Activated T-helper 1 cell treated with Interleukin-2 at 50 U/mL for 16 hours (primary cell): Measurements from ENCODE around the gene ZNF561.
"Not testable (repeated sequence)": the region's sequence is repeated elsewhere in the genome, so short reads cannot be mapped to it uniquely, and the experiment has no call there.

ENCODE experiments used
- DNase-seq: peaks from one replicate; pipeline ENCODE4 v3.0.0-alpha.2; 2020; ENCODE audit warnings: low read depth

ZNF561 gene

DNA sequence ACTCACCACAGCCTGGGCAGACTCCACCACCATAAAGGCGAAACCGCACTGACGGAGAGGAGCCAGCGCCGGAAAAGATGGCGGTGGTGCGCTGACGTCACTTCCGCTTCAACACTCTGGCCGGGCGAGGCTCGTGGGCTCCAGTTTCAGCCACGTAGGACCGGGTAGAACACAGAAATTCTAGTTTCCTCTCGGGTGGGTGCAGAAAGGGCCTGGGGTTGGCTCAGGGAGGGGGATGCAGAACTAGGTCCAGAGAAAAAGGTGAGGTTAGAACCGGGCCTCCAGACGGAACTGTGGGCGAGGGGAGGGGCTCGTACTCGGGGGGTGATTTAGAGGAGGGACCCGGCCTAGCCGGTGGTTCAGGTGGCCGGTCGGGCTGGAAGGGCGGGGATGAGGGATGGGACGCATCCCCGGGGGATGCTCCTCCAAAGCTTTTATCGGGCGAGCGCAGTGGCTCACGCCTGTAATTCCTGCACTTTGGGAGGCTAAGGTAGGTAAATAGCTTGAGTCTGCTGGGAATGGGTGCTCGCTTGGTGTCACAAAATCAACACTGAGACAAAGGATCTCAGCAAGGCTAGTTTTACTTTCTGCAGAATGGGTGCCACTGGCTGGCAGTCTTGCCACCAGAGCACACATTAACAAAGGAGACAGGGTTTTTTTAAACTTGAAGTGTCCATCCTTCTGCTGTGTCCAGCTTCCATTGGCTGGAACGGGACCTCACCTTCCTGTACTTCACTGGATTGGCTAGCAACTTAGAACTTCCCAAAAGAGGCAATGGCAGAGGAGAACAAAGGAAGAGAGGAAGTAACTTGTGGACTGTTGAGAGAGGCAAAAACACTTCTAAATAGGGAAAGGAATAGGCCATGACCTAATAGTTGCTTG is at the start of gene ZNF561:
Gene ZNF561, minus strand, starts transcription at position 77 of the 882 bp plus-strand sequence. CDS start 1,776 bp downstream, outside the sequence.
- DNase-seq = peak; percentile 78

DNA sequence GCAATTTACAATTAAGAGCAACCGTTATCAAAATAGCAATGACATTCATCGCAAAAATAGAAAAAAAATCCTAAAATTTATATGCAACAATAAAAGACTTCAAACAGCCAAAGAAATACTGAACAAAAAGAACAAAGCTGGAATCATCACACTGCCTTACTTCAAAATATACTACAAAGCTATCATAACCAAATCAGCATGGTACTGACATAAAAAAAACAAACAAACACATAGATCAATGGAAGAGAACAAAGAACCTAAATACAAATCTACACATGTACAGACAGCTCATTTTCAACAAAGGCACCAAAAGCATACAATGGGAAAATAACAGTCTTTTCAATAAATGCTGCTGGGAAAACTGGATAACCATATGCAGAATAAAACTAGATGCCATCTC is 47.5 kb upstream of the ZNF561 start:
- no peak for DNase-seq

DNA sequence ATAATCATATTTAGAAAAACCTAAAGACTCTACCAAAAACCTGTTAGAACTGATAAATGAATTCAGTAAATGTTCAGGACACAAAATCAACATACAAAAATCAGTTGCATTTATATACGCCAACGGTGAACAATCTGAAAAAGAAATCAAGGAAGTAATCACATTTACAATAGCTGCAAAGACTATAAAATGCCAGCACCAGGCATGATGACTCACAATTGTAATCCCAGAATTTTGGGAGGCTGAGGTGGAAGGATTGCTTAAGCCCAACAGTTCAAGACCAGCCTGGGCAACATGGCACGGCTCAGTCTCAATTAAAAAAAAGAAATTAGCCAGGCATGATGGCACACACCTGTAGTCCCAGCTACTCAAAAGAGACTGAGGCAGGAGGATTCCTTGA is 46.9 kb upstream of the ZNF561 start:
- DNase-seq = no peak

DNA sequence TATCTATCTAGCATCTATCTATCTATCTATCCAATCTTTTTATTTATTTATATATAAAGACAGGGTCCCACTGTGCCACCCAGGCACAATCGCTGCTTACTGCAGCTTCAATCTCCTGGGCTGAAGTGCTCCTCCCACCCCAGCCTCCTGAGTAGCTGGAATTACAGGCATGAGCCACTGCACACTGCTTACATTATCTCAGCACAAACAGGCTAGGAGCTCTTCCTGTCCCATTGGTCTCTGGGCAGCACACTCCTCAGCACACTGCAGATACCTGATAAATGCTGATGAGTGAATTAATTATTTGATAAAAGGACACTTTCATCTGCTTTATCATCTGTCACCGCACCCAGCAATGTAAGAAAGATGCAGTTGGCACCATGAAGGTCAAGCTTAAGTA is 37.7 kb upstream of the ZNF561 start:
- no peak for DNase-seq

DNA sequence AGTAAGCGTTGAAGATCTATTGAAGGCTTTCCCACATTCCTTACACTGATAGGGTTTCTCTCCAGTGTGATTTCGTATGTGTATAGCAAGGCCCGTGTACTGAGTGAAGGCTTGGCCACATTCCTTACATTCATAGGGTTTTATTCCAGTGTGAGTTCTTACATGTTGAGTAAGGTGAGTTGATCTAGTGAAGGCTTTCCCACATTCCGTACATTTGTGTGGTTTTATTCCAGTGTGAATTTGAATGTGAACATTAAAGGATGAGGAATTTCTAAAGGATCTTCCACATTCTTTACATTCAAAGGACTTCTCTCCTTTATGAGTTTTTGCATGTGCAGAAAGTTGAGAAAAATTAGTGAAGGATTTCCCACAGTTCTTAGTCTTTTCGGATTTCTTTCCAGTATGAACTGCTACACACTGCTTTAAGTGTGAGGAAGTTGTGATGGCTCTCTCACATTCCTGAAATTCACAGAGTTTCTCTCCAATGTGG is 32.1 kb upstream of the ZNF561 start:
- not testable (repeated sequence) for DNase-seq

GRCh38 chr19:9651464-9651863 is 30.4 kb upstream of the ZNF561 start:
- DNase-seq = not testable (repeated sequence)

DNA sequence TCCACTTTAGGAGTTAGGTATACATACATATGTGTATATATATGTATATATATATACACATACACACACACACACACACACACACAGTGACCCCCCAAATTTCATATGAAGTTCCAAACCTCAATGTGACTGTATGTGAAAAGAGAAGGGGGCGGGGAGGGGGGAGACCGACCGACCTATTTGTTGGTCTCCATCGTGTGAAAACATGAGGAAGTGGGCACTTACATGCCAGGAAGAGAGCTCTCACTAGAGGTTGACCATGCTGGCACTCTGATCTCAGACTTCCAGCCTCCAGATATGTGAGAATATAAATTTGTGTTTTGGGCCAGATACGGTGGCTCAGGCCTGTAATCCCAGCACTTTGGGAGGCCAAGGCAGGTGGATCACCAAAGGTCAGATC is 29.3 kb upstream of the ZNF561 start:
- no peak for DNase-seq

DNA sequence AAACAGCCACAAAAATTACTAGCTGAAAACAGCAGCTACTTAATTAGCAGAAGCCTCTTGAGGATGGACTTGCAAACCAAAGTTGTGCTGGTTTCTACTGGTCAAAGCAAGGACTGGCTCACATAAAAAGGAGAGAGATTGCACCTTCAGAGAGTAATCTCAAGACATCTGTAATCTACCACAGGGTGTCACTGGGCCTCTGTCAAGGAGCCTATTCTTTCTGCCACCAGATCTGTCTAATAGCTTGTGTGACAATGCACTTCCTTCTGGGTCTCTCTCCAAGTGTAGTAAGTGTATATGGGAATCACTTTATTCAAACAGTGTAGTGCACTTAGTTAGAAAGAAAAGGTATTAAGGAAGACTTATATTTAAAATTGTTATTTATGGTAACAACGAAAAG is 24.4 kb upstream of the ZNF561 start:
- DNase-seq = no peak

GRCh38 chr19:9644472-9644871 is 23.4 kb upstream of the ZNF561 start:
- DNase-seq = no peak

DNA sequence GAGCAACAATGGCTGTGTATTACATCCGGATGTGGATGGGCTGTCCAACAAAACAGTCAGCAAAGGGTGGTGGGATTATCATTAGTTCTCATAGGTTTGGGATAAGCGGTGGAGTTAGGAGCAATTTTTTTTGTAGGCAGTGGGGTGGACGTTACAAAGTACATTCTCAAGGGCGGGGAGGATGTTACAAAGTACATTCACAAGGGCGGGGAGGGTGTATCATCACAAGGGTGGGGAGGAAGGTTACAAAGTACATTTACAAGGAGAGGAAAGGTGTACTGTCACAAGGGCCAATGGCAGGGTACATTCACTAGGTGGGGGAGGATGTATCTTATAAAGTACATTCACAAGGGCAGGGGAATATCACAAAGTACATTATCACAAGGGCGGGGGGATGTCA is 20.8 kb upstream of the ZNF561 start:
- DNase-seq = no peak

DNA sequence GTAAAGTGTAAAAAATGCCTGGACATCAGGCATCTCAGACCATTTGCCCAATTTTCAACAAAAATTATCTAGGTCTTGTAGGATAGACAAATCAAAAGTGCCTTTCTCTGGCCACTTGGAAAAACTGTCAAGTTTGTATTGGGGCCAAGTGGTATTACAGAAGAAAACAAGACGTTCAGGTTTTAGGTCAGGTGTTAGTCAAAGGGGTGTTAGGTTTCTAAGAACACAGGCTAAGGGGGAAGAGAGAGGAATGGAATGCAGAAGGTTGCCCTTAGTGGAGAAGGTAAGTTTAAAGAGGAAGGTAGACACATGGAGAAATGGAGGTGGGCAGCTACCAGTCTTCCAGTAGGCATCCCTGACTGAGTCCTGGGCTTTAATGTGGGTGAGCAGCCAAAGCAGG is 19.9 kb upstream of the ZNF561 start:
- DNase-seq = no peak

GRCh38 chr19:9636018-9636417 is 15.0 kb upstream of the ZNF561 start:
- DNase-seq = no peak

- no peak for DNase-seq
Measured at GRCh38 chr19:9627856-9628255, 6.8 kb upstream of the ZNF561 start.

DNA sequence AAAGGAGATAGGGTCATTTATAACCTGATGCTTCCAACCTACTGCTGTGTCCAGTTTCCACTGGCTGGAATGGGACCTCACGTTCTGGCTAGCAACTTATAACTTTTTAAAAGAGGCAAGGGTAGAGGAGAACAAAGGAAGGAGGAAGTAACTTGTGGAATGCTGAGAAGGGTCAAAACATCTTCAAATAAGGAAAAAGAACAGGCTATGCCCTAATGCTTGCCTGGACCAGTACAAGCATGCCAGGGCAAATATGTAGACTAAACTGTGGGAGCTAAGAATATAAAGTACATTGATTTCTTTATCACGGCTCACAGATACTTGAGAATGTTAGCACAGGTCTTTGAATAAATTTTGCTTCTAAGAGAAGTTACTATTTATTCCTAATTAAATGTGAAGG is 1.5 kb upstream of the ZNF561 start:
- DNase-seq = no peak

GRCh38 chr19:9620842-9621155 is 233 bp downstream of the ZNF561 start:
- no peak for DNase-seq

GRCh38 chr19:9615844-9616243 is 5.2 kb downstream of the ZNF561 start:
- no peak for DNase-seq

DNA sequence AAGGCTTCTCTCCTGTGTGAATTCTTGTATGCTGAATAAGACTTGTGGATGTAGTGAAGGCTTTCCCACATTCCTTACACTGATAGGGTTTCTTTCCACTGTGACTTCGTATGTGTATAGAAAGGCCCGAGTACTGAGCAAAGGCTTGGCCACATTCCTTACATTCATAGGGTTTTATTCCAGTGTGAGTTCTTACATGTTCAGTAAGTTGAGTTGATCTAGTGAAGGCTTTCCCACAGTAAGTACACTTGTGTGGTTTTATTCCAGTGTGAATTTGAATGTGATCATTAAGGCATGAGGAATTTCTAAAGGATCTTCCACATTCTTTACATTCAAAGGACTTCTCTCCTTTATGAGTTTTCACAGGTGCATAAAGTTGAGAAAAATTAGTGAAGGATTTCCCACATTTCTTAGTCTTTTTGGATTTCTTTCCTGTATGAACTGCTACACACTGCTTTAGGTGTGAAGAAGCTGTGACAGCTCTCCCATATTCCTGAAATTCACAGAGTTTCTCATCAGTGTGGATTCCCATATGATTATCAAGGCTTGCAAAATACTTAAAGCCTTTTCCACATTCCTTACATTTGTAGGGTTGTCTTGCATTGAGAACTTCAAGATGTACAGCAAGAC is 10.4 kb downstream of the ZNF561 start:
- DNase-seq = no peak

- DNase-seq = no peak
Measured at GRCh38 chr19:9608912-9609311, 12.1 kb downstream of the ZNF561 start.

DNA sequence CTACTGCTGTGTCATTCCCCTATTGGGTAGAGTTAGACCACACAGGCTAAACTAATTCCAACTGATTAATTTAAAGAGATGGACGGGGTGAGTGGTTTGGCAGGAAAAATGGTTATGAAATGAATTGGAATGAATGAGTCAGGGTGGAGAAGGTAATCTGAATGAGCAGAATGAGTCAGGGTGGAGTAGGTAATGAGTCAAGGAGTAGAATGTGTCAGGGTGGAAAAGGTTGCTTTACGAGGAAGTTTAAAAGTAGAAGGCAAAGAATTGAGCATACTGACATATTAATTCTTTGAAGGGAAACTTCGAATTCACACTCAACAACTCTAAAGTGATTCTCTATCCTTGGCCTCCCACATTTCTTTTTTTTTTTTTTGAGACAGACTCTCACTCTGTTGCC is 24.0 kb downstream of the ZNF561 start:
- DNase-seq = no peak

- peak; percentile 50 for DNase-seq
Measured at GRCh38 chr19:9586764-9587163, 34.3 kb downstream of the ZNF561 start.

GRCh38 chr19:9584073-9584833 is 36.8 kb downstream of the ZNF561 start, which contains the start of gene ZNF121:
TSS of gene ZNF121 (minus strand) at chr19:9584504. CDS start at chr19:9568097, 16,407 bp downstream.
- DNase-seq = peak; percentile 62

DNA sequence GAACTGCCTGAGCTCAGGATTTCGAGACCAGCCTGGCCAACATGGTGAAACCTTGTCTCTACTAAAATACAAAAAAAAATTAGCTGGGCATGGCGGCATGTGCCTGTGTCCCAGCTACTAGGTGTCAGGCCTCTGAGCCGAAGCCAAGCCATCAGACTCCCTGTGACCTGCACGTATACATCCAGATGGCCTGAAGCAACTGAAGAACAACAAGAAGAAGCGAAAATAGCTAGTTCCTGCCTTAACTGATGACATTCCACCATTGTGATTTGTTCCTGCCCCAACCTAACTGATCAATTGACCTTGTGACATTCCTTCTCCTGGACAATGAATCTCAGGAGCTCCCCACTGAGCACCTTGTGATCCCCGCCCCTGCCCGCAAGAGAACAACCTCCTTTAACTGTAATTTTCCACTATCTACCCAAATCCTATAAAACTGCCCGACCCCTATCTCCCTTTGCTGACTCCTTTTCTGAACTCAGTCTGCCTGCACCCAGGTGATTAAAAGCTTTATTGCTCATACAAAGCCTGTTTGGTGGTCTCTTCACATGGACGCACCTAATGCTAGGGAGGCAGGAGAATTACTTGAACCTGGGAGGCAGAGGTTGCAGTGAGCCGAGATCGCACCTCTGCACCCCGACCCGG is 38.8 kb downstream of the ZNF561 start:
- not testable (repeated sequence) for DNase-seq
